ENCODE data around the gene SLIT3.
A peak's percentile ranks its signal among the peaks of the same experiment; 100 is the strongest.

The SLIT3 gene

GRCh38 chr5:169300468-169301385, at the start of gene SLIT3:
Gene SLIT3 (minus strand): TSS chr5:169301139. CDS start chr5:169300709, 430 bp downstream.
- no peak for DNase-seq

GRCh38 chr5:169350016-169350415, 49.1 kb upstream of the SLIT3 start:
- DNase-seq = no peak

GRCh38 chr5:169347786-169348185, 46.8 kb upstream of the SLIT3 start:
- no peak for DNase-seq

- no peak for DNase-seq
Observed at GRCh38 chr5:169344629-169345028, 43.7 kb upstream of the SLIT3 start.

- DNase-seq = no peak
Observed at GRCh38 chr5:169343766-169344165, 42.8 kb upstream of the SLIT3 start.

GRCh38 chr5:169341556-169341955, 40.6 kb upstream of the SLIT3 start:
- DNase-seq = no peak

GRCh38 chr5:169339869-169340268, 38.9 kb upstream of the SLIT3 start:
- no peak for DNase-seq

- DNase-seq = no peak
Observed at GRCh38 chr5:169336242-169336641, 35.3 kb upstream of the SLIT3 start.

GRCh38 chr5:169335806-169336205, 34.9 kb upstream of the SLIT3 start:
- DNase-seq = no peak

GRCh38 chr5:169333518-169333917, 32.6 kb upstream of the SLIT3 start:
- DNase-seq = no peak

- no peak for DNase-seq
Observed at GRCh38 chr5:169331292-169331852, 30.4 kb upstream of the SLIT3 start.

GRCh38 chr5:169328401-169328800, 27.5 kb upstream of the SLIT3 start:
- DNase-seq = no peak

- DNase-seq = no peak
Observed at GRCh38 chr5:169325273-169325672, 24.3 kb upstream of the SLIT3 start.

- DNase-seq = no peak
Observed at GRCh38 chr5:169318556-169318955, 17.6 kb upstream of the SLIT3 start.

GRCh38 chr5:169307646-169308045, 6.7 kb upstream of the SLIT3 start:
- DNase-seq = no peak

- no peak for DNase-seq
Observed at GRCh38 chr5:169305366-169305765, 4.4 kb upstream of the SLIT3 start.

- no peak for DNase-seq
Observed at GRCh38 chr5:169304175-169304574, 3.2 kb upstream of the SLIT3 start.

- no peak for DNase-seq
Observed at GRCh38 chr5:169303119-169303515, 2.2 kb upstream of the SLIT3 start.

GRCh38 chr5:169302491-169303118, 1.7 kb upstream of the SLIT3 start:
- peak; percentile 46 for DNase-seq

- DNase-seq = no peak
Observed at GRCh38 chr5:169301986-169302385, 1.0 kb upstream of the SLIT3 start.

- no peak for DNase-seq
Observed at GRCh38 chr5:169301386-169301934, 521 bp upstream of the SLIT3 start.

- DNase-seq = no peak
Observed at GRCh38 chr5:169299663-169300467, 1.1 kb downstream of the SLIT3 start.

- no peak for DNase-seq
Observed at GRCh38 chr5:169299191-169299662, 1.7 kb downstream of the SLIT3 start.

Measured in CD4-positive, alpha-beta T cell treated with Interleukin-4 for 4 hours (primary cell).